T-helper 2 cell (primary cell): ENCODE measurements around the gene CLSTN1.
"Not testable (repeated sequence)": the region's sequence is repeated elsewhere in the genome, so short reads cannot be mapped to it uniquely, and the experiment has no call there.

ENCODE experiments used
- DNase-seq, 5 experiments: peaks; one replicate each; pipeline versions ENCODE4 v3.0.0 to v3.0.0-alpha.2; 2012 to 2022

Gene CLSTN1

GRCh38 chr1:9794081-9794480 is 29.7 kb downstream of the CLSTN1 start:
- DNase-seq, result no peak

DNA sequence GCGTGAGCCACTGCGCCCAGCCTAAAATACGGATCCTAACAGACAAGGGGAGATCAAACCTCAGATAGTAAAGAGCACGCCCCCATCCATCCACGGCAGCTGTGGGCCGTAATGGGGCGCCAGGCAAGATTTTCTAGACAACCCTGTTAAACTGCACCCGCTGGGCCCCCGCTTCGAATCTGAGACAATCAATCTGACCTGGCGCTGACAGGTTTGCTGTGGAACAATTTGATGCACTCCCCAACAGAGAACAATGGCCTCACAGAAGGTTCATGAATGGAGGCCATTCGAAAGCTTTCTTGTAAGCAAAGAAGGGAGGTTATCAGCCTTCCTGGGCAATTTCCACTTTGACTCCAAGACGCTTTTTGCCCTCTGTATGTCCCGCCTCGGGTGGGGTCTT is 30.5 kb downstream of the CLSTN1 start:
- no peak for DNase-seq

GRCh38 chr1:9792156-9793042 is 31.4 kb downstream of the CLSTN1 start:
- DNase-seq, result no peak

DNA sequence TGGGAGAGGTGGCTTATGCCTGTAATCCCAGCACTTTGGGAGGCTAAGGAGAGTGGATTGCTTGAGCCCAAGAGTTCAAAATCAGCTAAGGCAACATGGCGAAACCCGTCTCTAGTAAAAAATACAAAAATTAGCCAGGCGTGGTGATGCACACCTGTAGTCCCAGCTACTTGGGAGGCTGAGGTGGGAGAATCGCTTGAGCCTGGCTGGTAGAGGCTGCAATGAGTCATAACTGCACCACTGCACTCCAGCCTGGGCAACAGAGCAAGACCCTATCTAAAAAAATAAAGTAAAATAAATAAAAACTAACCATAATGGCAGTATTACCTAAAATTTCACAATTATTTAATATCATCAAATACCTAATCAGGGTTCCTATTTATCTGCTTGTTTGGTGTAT is 34.1 kb downstream of the CLSTN1 start:
- not testable (repeated sequence) for DNase-seq

GRCh38 chr1:9787702-9788101 is 36.1 kb downstream of the CLSTN1 start:
- peak in 4 of 5 experiments; percentile 27 to 91 (median 45) for DNase-seq

DNA sequence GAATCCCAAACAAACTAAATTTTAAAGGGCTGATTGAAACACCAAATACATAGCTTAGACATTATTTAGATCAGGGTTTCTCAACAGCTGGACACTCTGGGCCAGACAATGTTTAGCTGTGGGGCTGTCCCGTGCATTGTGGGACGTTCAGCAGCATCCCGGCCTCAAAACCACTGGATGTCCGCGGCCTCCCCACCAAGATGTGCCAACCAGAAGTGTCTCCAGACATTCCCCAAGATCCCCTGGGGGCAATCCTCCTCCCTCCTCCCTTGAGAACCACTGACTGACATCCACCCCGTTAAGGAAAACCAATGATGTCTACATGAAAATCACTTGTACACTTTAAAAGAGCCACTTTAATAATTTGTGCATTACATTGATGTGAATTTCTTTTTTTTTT is 38.4 kb downstream of the CLSTN1 start:
- DNase-seq, result no peak

GRCh38 chr1:9784508-9785133 is 39.1 kb downstream of the CLSTN1 start:
- DNase-seq, result peak in 4 of 5 experiments; percentile 38 to 78 (median 50)

DNA sequence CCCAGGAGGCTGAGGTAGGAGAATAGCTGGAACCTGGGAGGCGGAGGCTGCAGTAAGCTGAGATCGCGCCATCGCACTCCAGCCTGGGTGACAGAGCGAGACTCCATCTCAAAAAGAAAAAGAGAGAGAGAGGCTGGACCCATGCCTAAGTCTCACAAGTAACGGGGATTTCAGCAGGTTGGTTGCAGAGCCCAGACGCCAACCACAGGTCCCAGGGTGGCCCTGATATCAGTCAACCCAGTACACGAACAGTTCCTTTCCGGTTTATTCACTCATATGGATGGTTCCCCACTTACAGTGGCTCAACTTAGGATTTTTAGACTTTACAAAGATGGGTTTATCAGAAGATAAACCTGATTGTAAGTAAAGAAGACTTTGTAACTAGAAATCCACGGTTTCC is 40.9 kb downstream of the CLSTN1 start:
- no peak for DNase-seq

DNA sequence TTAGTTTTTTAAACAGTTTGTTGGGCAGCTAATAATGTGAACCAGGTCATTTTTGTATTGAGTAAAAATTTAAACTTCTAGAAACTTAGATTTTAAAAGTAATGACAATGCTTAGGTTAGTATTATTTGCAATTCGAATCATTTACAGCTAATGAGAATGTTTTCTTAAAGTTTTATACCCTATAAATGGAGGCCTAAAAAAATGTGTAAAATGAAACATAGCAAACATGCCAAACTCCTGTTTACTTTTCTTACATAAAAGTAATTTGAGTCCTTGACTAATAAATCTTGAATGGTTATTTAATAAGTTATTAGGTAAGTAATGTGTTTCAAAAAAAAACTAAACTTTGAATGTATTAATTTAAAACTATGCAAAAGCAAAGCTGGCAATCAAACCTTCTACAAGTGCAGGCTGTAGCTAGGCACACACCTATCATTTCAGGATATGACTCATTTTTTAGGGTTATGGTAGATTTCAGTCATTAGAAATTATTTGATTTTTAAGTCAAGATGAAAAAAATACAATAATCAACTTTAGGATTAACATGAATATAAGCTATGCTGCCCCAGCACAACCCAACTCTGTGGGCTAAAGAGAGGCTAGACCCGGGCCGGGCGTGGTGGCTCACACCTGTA is 41.5 kb downstream of the CLSTN1 start:
- no peak for DNase-seq

DNA sequence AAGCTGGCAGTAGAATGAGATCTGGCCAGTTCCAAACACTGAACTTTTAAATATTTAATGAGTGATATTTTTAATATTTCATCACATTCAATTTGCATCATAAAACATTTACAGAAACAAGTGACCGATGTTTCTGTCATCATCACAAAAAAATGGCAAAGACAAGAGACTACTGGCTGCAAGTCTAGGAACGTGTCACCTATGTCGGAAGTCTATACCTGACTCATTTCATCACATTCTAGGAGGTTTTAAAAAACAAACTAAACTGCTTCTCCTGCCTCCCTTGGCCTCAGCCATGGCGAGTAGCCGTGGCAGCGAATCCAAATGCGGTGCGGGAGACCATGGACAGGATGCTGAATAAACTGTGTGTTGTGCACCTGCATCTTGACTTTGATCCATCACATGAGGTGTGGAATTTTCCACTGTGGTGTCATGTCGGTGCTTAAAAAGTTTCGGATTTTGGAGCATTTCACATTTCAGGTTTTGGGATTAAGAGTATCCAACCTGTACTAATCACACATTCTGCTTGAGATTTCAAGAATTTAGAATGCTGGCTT is 43.1 kb downstream of the CLSTN1 start:
- DNase-seq, result peak in 1 of 5 experiments; percentile 29

DNA sequence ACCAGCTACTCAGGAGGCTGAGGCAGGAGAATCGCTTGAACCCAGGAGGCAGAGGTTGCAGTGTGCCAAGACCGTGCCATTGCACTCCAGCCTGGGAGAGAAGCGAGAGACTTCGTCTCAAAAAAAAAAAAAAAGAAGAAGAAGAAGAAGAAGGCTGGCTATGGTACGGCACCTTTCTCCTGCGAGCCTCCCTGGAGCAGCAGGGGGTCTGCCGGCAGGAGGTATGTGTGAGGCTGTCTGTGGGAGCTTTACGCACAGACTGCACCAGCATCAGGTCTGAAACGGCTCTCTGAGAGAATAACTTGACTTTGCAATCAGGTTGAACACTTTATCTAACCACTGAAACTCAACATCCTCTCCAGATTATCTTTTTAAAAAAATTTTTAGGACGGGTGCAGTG is 44.9 kb downstream of the CLSTN1 start:
- DNase-seq, result no peak

- DNase-seq, result no peak
These were observed 47.1 kb downstream of the CLSTN1 start for GRCh38 chr1:9776685-9777084.

DNA sequence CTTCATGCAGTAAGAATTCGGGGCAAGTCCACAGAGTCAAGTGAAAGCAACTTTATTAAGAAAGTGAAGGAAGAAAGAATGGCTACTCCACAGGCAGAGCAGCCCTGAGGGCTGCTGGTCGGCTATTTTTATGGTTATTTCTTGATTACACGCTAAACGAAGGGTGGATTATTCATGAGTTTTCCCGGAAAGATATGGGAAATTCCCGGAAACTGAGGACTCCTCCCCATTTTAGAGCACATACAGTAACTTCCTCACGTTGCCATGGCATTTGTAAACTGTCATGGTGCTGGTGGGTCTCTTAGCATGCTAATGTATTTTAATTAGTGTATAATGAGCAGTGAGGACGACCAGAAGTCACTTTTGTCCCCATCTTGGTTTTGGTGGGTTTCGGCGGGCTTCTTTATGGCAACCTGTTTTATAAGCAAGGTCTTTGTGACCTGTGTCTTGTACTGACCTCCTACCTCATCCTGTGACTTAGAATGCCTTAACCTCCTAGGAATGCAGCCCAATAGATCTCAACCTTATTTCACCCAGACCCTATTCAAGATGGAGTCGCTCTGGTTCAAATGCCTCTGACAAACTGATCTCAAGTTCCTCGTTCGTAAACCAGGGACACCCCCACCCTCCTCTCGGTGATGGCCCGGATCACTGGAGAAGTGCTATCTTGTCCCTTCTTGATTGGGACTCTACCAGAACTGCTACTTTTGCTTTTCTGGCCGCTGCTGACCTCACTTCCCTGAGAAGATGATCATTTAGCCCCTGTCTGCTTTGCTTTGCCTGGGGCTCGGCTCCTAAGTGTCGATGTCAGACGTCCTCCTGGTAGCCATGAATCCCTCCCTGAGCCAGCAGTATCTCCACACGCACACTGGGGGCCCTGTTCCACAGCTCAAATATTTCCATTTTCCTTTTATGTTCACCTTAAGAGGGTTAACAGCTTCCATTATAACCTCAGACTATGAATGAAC is 48.8 kb downstream of the CLSTN1 start:
- DNase-seq, result no peak

DNA sequence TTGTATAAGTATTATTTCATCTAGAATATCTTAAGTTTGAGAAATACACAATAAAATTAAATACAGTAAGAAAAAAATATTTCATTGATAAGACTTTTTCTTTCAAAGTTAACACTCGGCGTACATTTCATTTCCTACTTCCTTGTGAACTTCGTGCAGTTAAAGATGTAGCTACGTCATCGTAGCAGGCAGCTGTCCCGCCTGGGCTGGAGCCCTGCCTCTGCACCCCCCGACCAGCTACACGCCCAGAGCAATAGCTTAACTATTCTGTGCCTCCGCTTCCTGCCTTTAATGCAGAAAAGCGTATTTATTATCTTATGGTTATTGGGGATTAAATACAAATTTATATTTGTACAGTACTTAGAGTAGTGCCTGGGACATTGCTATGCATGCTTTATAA is 53.5 kb downstream of the CLSTN1 start:
- no peak for DNase-seq

- DNase-seq, result no peak
These were observed 54.8 kb downstream of the CLSTN1 start for GRCh38 chr1:9768983-9769382.

- DNase-seq, result peak in 2 of 5 experiments; percentile 22 to 40
These were observed 55.6 kb downstream of the CLSTN1 start for GRCh38 chr1:9767964-9768668.

DNA sequence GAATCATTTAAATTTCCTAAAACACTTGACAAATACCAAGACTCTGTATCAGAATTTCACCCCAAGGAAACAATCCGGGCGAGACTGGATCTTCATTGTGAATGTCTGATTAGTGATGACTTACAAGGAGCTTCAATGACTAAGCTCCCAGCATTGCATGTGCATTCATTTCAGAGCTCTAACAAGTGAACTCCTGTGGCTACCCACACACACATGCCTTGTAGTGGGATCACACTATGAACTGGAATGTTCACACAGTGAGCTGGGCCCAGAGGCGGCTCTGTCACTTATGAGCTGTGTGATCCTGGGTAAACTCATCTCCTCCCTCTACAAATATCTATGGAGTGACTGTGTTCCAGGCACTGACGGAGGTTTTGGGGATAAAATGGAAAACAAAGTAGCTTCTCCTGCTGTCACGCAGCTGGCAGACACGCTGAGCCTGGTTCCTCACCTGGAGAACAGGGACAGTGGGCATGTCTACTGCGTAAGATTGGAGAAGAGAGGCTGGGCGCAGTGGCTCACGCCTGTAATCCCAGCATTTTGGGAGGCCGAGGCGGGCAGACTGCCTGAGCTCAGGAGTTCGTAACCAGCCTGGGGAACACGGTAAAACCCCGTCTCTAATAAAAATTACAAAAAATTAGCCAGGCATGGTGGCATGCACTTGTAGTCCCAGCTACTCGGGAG is 56.9 kb downstream of the CLSTN1 start:
- no peak for DNase-seq

DNA sequence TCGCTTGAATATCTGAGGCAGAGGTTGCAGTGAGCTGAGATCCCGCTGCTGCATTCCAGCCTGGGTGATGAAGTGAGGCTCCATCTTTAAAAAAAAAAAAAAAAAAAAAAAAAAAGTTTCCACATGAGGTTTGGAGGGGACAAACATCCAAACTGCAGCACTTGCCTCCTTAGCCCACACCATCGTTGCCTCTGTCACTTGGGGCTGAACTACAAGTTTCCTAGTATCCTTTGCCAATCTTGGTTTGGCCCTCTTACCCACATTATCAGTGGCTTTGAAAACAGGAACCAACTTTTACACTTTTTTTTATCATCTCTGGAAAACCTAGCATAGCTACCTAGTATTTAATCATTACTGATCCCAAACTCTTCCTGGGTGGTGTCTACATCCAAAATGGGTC is 59.2 kb downstream of the CLSTN1 start:
- DNase-seq, result no peak

GRCh38 chr1:9763914-9764313 is 59.9 kb downstream of the CLSTN1 start:
- DNase-seq, result no peak

- DNase-seq, result not testable (repeated sequence)
These were observed 61.3 kb downstream of the CLSTN1 start for GRCh38 chr1:9762446-9762845.

- no peak for DNase-seq
These were observed 61.9 kb downstream of the CLSTN1 start for GRCh38 chr1:9761855-9762254.
